ENCODE results near the gene PRL. TPM values are rescaled to one million over a fixed set of nuclear protein-coding genes. Genes with fewer than 3 reads are reported as not detected.

The PRL gene
- not detected for polyA plus RNA-seq (2012; ENCODE audit: insufficient read depth, insufficient read length, low read depth)

GRCh38 chr6:22296936-22297335 is at the start of gene PRL:
PRL (minus strand) TSS chr6:22297036; CDS start chr6:22296982, 54 bp downstream.
- H3K4me1 ChIP-seq, result no peaks in the 10 kb centered on the region
- H3K9me3 ChIP-seq, result no peaks in the 10 kb centered on the region
- H3K4me3 ChIP-seq (ENCODE audit: low read depth, low read length), result no peak within 1 kb of the TSS
- no peak for DNase-seq
- no peaks in the 10 kb centered on the region for H3K27me3 ChIP-seq
- TF ChIP-seq CTCF (IDR thresholded peaks at IDR 0.05; ENCODE audit: low read depth, low read length), result no peak
- H3K36me3 ChIP-seq, result no peaks in the 10 kb centered on the region

GRCh38 chr6:22343864-22344263 is 47.0 kb upstream of the PRL start:
- Histone ChIP-seq H3K4me3 (ENCODE audit: low read depth, low read length) (no peak overlapping the region), H3K9me3 (no peaks in the 10 kb centered on the region), H3K36me3 (no peaks in the 10 kb centered on the region), H3K4me1 (no peaks in the 10 kb centered on the region), H3K27me3 (no peaks in the 10 kb centered on the region)
- peak; percentile 33 for TF ChIP-seq CTCF (IDR thresholded peaks at IDR 0.05; ENCODE audit: low read depth, low read length)
- DNase-seq, result no peak

GRCh38 chr6:22334778-22335177 is 37.9 kb upstream of the PRL start:
- H3K36me3 ChIP-seq, result no peaks in the 10 kb centered on the region
- H3K4me1 ChIP-seq, result no peaks in the 10 kb centered on the region
- no peaks in the 10 kb centered on the region for H3K9me3 ChIP-seq
- H3K4me3 ChIP-seq (ENCODE audit: low read depth, low read length), result no peak overlapping the region
- DNase-seq, result no peak
- H3K27me3 ChIP-seq, result no peaks in the 10 kb centered on the region
- TF ChIP-seq CTCF (IDR thresholded peaks at IDR 0.05; ENCODE audit: low read depth, low read length), result no peak

GRCh38 chr6:22333802-22334201 is 37.0 kb upstream of the PRL start:
- H3K36me3 ChIP-seq, result no peaks in the 10 kb centered on the region
- no peaks in the 10 kb centered on the region for H3K9me3 ChIP-seq
- H3K4me1 ChIP-seq, result no peaks in the 10 kb centered on the region
- H3K27me3 ChIP-seq, result no peaks in the 10 kb centered on the region
- TF ChIP-seq CTCF (IDR thresholded peaks at IDR 0.05; ENCODE audit: low read depth, low read length), result no peak
- no peak for DNase-seq
- no peak overlapping the region for H3K4me3 ChIP-seq (ENCODE audit: low read depth, low read length)

- Histone ChIP-seq H3K27me3 (no peaks in the 10 kb centered on the region), H3K9me3 (no peaks in the 10 kb centered on the region), H3K4me3 (ENCODE audit: low read depth, low read length) (no peak overlapping the region), H3K4me1 (peaks cover 5% of the 10 kb centered on the region; the same call in 1 of the 2 replicates), H3K36me3 (no peaks in the 10 kb centered on the region)
- no peak for DNase-seq
- no peak for TF ChIP-seq CTCF (IDR thresholded peaks at IDR 0.05; ENCODE audit: low read depth, low read length)
These were observed 35.9 kb upstream of the PRL start for GRCh38 chr6:22332711-22333110.

- Histone ChIP-seq H3K27me3 (no peaks in the 10 kb centered on the region), H3K4me1 (peaks cover 8% of the 10 kb centered on the region), H3K36me3 (no peaks in the 10 kb centered on the region), H3K4me3 (ENCODE audit: low read depth, low read length) (no peak overlapping the region), H3K9me3 (no peaks in the 10 kb centered on the region)
- no peak for TF ChIP-seq CTCF (IDR thresholded peaks at IDR 0.05; ENCODE audit: low read depth, low read length)
- no peak for DNase-seq
These were observed 35.4 kb upstream of the PRL start for GRCh38 chr6:22332216-22332615.
